HG02973 (cell line): ENCODE data around the gene RPL7A.
"Not testable (repeated sequence)": the region's sequence is repeated elsewhere in the genome, so short reads cannot be mapped to it uniquely, and the experiment has no call there.

Experiments
- ATAC-seq: cut with Tn5 transposase; IDR thresholded peaks from one replicate; pipeline ENCODE4 v1.9.1; 2021; ENCODE audit warnings: moderate library complexity; ENCODE audit not compliant: unreplicated experiment

RPL7A gene

GRCh38 chr9:133384736-133385321, 36.8 kb downstream of the RPL7A start:
- no peak for ATAC-seq

GRCh38 chr9:133385452-133385851, 37.4 kb downstream of the RPL7A start:
- ATAC-seq: no peak

GRCh38 chr9:133386338-133386737, 38.3 kb downstream of the RPL7A start:
- no peak for ATAC-seq

- ATAC-seq: no peak
Observed at GRCh38 chr9:133387680-133388079, 39.7 kb downstream of the RPL7A start.

- no peak for ATAC-seq
Observed at GRCh38 chr9:133389025-133389557, 41.1 kb downstream of the RPL7A start.

GRCh38 chr9:133389562-133389961, 41.5 kb downstream of the RPL7A start:
- ATAC-seq: no peak

GRCh38 chr9:133390713-133391112, 42.7 kb downstream of the RPL7A start:
- no peak for ATAC-seq

GRCh38 chr9:133391449-133391848, 43.4 kb downstream of the RPL7A start:
- ATAC-seq: not testable (repeated sequence)

GRCh38 chr9:133392308-133392707, 44.3 kb downstream of the RPL7A start:
- not testable (repeated sequence) for ATAC-seq

GRCh38 chr9:133393399-133393798, 45.4 kb downstream of the RPL7A start:
- no peak for ATAC-seq

GRCh38 chr9:133394687-133395271, 46.8 kb downstream of the RPL7A start:
- ATAC-seq: no peak

GRCh38 chr9:133396952-133397351, 48.9 kb downstream of the RPL7A start:
- ATAC-seq: no peak

- ATAC-seq: no peak
Observed at GRCh38 chr9:133397370-133397769, 49.4 kb downstream of the RPL7A start.

- ATAC-seq: no peak
Observed at GRCh38 chr9:133397895-133398294, 49.9 kb downstream of the RPL7A start.

GRCh38 chr9:133400292-133400691, 52.3 kb downstream of the RPL7A start:
- ATAC-seq: no peak
